VCaP (cell line): ENCODE data around the gene HAVCR1.
"Not testable (repeated sequence)": the region's sequence is repeated elsewhere in the genome, so short reads cannot be mapped to it uniquely, and the experiment has no call there.

Experiments used
- H3K27ac ChIP-seq: fragments of 450-650 bp; 2 replicates; pipeline ENCODE4 v1.5.1; 2017
- CTCF ChIP-seq: fragments of 450-650 bp; conservative IDR thresholded peaks from 2 replicates; pipeline ENCODE4 v1.5.1; 2017; ENCODE audit warnings: mild to moderate bottlenecking, moderate library complexity

The HAVCR1 gene

DNA sequence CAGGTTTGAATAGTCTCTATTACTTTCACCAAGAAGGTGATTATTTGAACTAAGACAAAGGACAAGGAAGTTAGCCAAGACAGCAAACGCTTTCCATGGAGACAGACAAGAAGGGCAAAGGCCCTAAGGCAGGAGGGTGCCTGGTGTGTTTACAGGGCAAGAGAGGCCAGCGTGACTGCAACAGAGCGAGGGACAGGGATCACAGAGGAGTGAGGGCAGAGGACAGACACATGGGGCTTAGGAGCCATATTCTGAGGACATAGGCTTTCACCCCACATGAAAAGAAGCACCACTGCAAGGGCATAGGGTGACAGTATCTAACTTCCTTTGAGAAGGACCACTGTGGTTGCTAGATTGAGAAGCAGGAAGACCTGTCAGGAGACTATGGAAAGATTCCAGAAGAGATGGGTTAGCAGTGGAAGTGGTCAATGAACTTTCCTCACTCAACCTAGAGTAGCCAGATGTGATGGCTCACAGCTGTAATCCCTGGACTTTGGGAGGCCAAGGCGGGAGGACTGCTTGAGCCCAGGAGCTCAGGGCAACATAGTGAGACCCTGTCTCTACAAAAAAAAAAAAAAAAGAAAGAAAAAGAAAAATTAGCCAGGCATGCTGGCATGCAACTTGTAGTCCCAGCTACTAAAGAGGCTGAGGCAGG lies 5.0 kb upstream of the HAVCR1 start:
- H3K27ac ChIP-seq, result no peak overlapping the region

DNA sequence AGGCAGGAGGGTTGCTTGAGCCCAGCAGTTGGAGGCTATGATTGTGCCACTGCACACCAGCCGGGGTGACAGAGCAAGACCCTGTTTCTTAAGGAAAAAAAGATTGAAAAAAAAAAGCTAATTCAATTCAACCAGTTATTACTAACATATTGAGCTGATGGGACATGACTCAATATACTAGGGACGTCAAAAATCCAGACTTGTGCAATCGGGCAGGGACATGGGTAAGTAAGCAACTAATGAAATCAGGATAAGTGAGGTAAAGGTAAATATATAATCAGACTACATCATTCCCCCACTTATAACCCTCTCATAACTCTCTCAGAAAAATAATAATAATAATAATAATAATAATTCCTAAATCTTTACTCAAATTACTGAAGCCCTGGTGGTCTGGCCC lies 975 bp upstream of the HAVCR1 start:
- TF ChIP-seq CTCF, result no peak
- H3K27ac ChIP-seq, result no peak overlapping the region

More for the DNA sequence above, 5.0 kb upstream of the HAVCR1 start:
- TF ChIP-seq CTCF, result no peak

DNA sequence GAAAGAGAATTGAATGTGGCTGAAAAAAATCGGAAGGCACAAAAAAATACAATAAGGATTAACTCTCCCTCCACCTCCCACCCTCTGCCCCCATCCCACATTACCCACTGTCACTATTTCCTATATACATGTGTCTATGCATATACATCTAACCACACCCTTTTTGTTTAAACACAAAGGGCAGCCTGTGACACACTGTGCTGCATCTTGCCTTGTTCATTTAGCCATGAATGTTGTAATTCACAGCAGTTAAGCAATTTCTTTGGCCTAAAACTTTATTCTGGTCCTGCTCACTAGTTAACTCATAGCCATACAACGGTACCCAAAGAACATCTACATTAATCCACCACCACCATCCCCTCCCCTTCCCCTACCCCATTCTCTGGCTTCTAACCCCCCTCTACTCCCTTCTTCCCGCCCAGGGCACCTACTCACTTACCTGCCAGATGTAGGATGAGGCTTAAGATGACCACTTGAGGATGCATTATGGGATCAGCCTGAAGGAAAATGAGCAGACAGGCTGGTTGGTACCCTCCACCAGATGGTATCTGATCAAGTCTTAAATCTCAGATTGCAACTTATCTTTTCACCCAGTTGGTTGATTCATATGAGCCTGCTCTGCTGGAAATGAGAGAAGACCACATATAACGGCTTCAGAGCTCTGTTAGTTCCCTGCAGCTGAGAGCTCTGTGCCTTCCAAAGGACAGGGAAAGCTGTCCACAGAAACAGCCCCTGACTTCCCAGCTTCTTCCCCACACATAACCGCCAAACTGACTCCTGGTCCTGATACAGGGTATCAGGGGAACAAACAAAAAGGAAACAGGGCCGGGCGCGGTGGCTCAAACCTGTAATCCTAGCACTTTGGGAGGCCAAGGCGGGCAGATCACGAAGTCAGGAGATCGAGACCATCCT lies 1.2 kb downstream of the HAVCR1 start:
- TF ChIP-seq CTCF, result no peak
- no peak overlapping the region for H3K27ac ChIP-seq

GRCh38 chr5:157056848-157057247 lies 2.1 kb downstream of the HAVCR1 start:
- H3K27ac ChIP-seq, result not testable (repeated sequence)

DNA sequence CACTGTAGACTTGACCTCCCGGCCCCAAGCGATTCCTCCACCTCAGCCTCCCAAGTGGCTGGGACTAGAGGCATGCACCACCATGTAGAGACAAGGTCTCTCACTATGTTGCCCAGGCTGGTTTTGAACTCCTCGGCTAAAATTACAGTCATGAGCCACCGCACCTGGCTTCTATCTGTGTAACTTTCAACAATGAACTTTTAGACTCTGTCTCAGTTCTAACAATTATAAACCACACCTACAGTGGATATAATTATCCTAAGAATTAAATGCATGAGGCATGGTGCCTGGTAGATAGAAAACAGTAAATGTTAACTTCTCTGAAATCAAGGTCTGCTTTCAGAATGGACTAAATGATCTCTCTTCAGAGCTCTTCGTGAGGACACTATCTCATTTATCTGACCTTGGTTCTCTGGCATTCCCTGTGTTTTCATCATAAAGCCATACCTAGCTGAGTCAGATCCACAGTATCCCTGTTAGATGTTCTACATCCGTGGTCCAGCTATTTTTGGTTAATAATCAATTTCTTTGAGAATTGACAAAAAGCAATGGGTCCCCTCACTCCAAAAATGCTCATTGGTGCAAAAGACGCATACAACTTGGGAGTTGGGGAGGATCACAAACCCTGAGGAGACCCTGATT lies 7.2 kb downstream of the HAVCR1 start:
- no peak overlapping the region for H3K27ac ChIP-seq
- no peak for TF ChIP-seq CTCF

GRCh38 chr5:157050050-157050449 lies 8.9 kb downstream of the HAVCR1 start:
- no peak overlapping the region for H3K27ac ChIP-seq
- TF ChIP-seq CTCF, result no peak

- H3K27ac ChIP-seq, result no peak overlapping the region
- no peak for TF ChIP-seq CTCF
Measured at GRCh38 chr5:157049605-157050004, 9.3 kb downstream of the HAVCR1 start.
